Measurements from ENCODE around the gene BRD3OS.

Gene BRD3OS

DNA sequence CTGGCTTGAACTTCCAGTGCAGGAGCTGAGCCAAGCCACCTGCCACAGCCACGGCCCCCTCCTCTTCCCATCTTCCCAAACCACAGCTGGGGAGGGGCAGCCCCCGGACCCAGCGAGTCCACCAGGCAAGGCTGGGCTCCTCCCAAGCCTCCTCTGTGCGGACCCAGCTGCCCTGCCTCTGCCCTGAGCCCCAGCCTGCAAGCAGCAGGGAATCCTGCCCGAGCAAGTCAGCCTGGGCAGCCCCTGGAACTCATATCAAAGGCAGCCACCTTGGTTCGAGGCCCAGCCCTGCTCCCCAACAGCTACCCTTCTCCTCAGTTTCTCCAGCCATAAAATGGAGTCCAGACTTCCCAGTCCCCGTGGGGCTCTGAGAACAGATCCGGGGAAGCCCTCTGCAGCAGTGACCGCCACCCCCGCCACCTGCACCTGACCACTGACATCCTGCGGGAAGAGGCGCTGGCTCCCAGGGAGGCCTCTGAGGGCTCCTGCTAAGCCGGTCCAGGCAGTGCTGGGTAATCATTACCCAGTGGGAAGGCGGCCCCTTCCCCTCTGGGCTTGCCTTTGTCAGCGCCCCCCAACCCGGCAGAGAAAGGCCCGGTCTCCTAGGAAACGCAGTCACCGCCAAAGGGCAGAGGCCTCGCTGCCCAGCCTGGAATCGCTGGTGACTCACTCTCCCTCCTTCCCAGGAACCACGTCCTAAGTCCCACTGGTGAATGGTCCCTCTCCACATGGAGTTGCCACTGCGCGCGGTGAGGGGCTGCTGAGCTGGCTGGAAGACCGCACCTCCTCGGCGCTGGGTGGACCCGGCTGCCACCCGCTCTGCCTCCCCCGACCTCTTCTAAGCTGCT lies 34.7 kb upstream of the BRD3OS start:
- no peak overlapping the region for H3K27ac ChIP-seq (ENCODE audit: low read depth, low read length)
- H3K36me3 ChIP-seq (ENCODE audit: control insufficient read depth, insufficient read depth, low read length): no peaks in the 10 kb centered on the region
- H3K9ac ChIP-seq (ENCODE audit: low read length): peak overlapping the region; percentile 86
- H3K9me3 ChIP-seq (ENCODE audit: control insufficient read depth, insufficient read depth, low read depth, low read length): no peaks in the 10 kb centered on the region
- peaks cover 33% of the 10 kb centered on the region for H3K4me1 ChIP-seq (ENCODE audit: control insufficient read depth, insufficient read depth, low read length)
- H3K4me3 ChIP-seq (ENCODE audit: low read depth, low read length): peak overlapping the region; percentile 96
- H3K27me3 ChIP-seq (ENCODE audit: control insufficient read depth, insufficient read depth, low read length): no peaks in the 10 kb centered on the region

- no peaks in the 10 kb centered on the region for H3K27me3 ChIP-seq (ENCODE audit: control insufficient read depth, insufficient read depth, low read length)
- peaks cover 30% of the 10 kb centered on the region for H3K4me1 ChIP-seq (ENCODE audit: control insufficient read depth, insufficient read depth, low read length)
- H3K4me3 ChIP-seq (ENCODE audit: low read depth, low read length): peak overlapping the region; percentile 96
- H3K9me3 ChIP-seq (ENCODE audit: control insufficient read depth, insufficient read depth, low read depth, low read length): no peaks in the 10 kb centered on the region
- peak overlapping the region; percentile 86 for H3K9ac ChIP-seq (ENCODE audit: low read length)
- no peak overlapping the region for H3K27ac ChIP-seq (ENCODE audit: low read depth, low read length)
- H3K36me3 ChIP-seq (ENCODE audit: control insufficient read depth, insufficient read depth, low read length): no peaks in the 10 kb centered on the region
Measured at GRCh38 chr9:133991214-133991921, 33.9 kb upstream of the BRD3OS start.

DNA sequence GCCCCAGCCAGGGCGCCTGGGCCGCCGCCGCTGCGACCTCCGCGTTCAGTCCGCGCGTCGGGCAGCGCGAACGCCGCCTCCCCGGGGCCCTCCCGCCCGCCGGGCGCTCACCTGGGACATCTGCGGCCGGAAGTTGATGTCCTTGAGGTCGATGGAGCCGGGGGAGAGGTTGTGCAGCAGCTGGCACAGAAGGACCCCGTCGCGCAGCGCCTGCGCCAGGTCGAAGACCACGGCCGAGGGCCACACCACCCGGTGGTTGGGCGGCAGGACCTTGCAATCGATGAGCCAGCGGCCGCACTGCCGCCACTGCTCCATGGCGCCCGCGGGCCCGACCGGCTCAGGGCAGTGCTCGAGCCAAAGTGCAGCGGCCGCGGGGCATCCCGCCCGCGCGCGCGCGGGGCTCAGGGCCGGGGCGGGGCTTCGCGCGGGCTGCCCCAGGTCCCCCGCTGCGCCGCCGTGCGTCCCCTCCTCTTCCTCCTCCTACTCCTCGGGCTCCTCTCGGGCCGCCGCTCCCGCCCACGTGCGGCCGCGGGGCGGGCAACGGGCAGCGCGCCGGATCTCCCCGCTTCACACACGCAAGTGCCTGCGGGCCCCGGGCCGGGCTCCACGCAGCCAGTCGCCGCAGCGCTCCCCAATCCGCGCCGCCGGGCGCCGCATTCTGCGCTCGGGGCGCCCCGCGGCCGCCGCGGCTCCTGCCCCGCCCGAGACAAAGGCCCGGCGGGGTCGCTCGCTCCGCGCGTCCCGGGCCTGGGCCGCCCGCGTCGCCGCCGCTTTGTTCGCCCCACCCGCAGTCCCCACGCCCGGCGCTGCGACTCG lies 33.1 kb upstream of the BRD3OS start, which contains the start of gene VAV2:
TSS of gene VAV2 (minus strand) at position 361 of the 816 bp plus-strand sequence. CDS start at position 315, 46 bp downstream.
- Histone ChIP-seq H3K9me3 (ENCODE audit: control insufficient read depth, insufficient read depth, low read depth, low read length) (no peaks in the 10 kb centered on the region), H3K9ac (ENCODE audit: low read length) (peak within 1 kb of the TSS; percentile 86), H3K4me3 (ENCODE audit: low read depth, low read length) (peak within 1 kb of the TSS; percentile 96), H3K4me1 (ENCODE audit: control insufficient read depth, insufficient read depth, low read length) (peaks cover 26% of the 10 kb centered on the region), H3K36me3 (ENCODE audit: control insufficient read depth, insufficient read depth, low read length) (no peaks in the 10 kb centered on the region), H3K27me3 (ENCODE audit: control insufficient read depth, insufficient read depth, low read length) (peaks cover 3% of the 10 kb centered on the region; the same call in 1 of the 2 replicates), H3K27ac (ENCODE audit: low read depth, low read length) (peak within 1 kb of the TSS; percentile 95)

GRCh38 chr9:133992780-133993634 lies 32.3 kb upstream of the BRD3OS start:
- H3K36me3 ChIP-seq (ENCODE audit: control insufficient read depth, insufficient read depth, low read length): no peaks in the 10 kb centered on the region
- H3K27me3 ChIP-seq (ENCODE audit: control insufficient read depth, insufficient read depth, low read length): peaks cover 3% of the 10 kb centered on the region; the same call in 1 of the 2 replicates
- peak overlapping the region; percentile 86 for H3K9ac ChIP-seq (ENCODE audit: low read length)
- peak overlapping the region; percentile 95 for H3K27ac ChIP-seq (ENCODE audit: low read depth, low read length)
- H3K4me3 ChIP-seq (ENCODE audit: low read depth, low read length): peak overlapping the region; percentile 96
- H3K9me3 ChIP-seq (ENCODE audit: control insufficient read depth, insufficient read depth, low read depth, low read length): no peaks in the 10 kb centered on the region
- peaks cover 26% of the 10 kb centered on the region for H3K4me1 ChIP-seq (ENCODE audit: control insufficient read depth, insufficient read depth, low read length)

DNA sequence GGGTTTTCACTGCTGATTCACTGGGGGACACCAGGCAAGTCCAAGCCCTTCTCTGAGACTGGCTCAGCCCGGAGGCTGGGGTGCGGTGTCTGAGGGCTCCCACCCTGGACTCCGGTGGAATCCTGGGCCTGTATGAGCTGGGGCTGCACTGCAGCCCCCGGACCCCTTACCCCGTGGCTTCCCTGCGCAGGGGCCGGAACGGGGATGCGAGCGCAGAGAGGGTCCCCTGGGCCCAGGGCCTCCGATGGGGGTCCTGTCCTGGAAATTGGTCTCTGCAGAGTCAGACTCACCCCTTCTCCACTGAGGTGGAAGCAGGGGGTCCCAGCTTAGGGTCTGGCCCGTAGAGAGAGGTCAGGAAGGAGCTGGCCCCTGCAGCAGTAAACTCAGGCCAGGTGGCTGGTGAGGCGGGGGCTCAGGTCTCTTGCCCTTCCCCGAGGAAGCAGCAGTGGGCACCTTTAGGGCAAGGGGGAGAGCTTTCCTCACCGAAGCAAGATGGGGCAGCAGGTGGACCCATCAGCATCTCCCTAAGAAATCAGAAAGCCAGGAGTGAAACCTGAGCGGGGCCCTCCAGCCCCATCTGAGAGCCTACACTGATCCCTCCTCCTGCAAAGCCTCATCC lies 31.5 kb upstream of the BRD3OS start:
- no peaks in the 10 kb centered on the region for H3K36me3 ChIP-seq (ENCODE audit: control insufficient read depth, insufficient read depth, low read length)
- peak overlapping the region; percentile 86 for H3K9ac ChIP-seq (ENCODE audit: low read length)
- peaks cover 26% of the 10 kb centered on the region for H3K4me1 ChIP-seq (ENCODE audit: control insufficient read depth, insufficient read depth, low read length)
- H3K4me3 ChIP-seq (ENCODE audit: low read depth, low read length): peak overlapping the region; percentile 96
- no peak overlapping the region for H3K27ac ChIP-seq (ENCODE audit: low read depth, low read length)
- H3K9me3 ChIP-seq (ENCODE audit: control insufficient read depth, insufficient read depth, low read depth, low read length): no peaks in the 10 kb centered on the region
- H3K27me3 ChIP-seq (ENCODE audit: control insufficient read depth, insufficient read depth, low read length): peaks cover 3% of the 10 kb centered on the region; the same call in 1 of the 2 replicates

DNA sequence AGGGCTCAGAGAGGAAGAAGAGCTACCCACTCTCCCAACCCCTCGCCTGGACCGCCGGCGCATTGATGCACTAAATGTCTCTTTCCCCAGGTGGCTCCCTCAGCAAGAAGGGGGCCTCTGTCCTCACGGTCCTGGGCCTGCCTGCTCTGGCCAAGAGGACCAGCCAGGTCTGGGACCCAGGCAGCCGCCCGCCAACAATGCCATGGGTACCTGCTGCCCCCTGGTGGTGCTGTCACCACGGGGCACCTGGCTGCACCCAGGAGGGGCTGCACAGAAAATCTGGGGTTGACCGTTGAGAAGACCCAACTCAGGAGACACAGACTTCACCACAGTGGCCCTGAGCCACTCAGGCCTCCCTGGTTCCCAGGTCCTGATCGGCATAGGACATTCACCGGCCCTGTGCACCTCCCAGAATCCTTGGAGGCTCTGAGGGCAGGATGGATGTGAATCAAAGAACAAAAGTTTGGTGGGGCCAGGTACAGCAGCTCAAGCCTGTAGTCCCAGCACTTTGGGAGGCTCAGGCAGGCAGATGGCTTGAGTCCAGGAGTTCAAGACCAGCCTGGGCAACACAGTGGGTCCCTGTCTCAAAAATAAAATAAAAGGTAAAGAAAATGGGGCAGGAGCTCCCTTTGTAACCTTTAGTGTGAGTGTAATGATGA lies 30.8 kb upstream of the BRD3OS start:
- Histone ChIP-seq H3K4me1 (ENCODE audit: control insufficient read depth, insufficient read depth, low read length) (peaks cover 26% of the 10 kb centered on the region), H3K36me3 (ENCODE audit: control insufficient read depth, insufficient read depth, low read length) (no peaks in the 10 kb centered on the region), H3K27ac (ENCODE audit: low read depth, low read length) (no peak overlapping the region), H3K9me3 (ENCODE audit: control insufficient read depth, insufficient read depth, low read depth, low read length) (no peaks in the 10 kb centered on the region), H3K9ac (ENCODE audit: low read length) (no peak overlapping the region), H3K4me3 (ENCODE audit: low read depth, low read length) (no peak overlapping the region), H3K27me3 (ENCODE audit: control insufficient read depth, insufficient read depth, low read length) (peaks cover 3% of the 10 kb centered on the region; the same call in 1 of the 2 replicates)

DNA sequence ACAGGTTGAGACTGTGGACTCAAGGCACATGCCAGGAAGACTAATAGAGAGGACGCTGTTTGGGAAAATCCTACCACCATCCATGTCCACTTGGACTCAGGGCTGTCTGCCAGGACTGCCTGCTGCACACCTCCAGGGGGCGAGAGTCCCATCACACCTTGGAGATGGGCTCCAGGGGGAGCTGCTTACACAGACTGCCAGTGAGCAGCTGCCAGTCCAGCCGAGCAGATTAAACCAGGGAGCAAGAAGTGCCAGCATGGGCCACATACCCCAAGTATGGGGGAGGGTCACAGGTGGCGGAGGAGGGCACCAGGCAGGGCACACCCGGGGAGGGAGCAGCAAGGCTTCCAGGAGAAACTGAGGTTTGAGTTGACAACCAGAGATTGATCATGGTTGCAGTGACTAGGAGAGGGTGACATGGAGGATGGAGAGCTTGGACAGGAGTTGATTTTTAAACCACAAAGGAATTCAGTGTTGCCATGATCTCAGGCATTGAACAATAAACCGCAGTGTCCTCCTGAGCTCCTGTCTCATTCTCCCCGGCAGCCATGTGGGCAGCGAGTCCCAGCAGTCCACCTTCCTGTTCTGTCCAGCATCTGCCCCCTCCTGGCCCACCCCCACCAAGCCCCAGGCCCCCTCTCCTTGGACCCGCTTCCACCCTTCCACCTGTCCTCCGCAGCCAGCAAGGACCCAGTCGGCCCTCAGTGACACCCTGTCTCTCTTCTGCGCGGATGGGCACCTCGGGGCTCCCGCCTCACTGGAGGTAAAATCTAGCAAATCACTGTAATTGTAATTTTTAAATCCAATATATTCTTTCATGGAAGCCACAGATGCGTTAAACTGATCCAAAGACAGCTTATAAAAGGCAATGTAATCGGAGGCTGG lies 30.0 kb upstream of the BRD3OS start:
- Histone ChIP-seq H3K4me1 (ENCODE audit: control insufficient read depth, insufficient read depth, low read length) (peaks cover 20% of the 10 kb centered on the region), H3K9ac (ENCODE audit: low read length) (no peak overlapping the region), H3K9me3 (ENCODE audit: control insufficient read depth, insufficient read depth, low read depth, low read length) (no peaks in the 10 kb centered on the region), H3K36me3 (ENCODE audit: control insufficient read depth, insufficient read depth, low read length) (no peaks in the 10 kb centered on the region), H3K27me3 (ENCODE audit: control insufficient read depth, insufficient read depth, low read length) (peaks cover 3% of the 10 kb centered on the region; the same call in 1 of the 2 replicates), H3K4me3 (ENCODE audit: low read depth, low read length) (no peak overlapping the region), H3K27ac (ENCODE audit: low read depth, low read length) (no peak overlapping the region)

GRCh38 chr9:133996531-133997520 lies 28.5 kb upstream of the BRD3OS start:
- Histone ChIP-seq H3K9me3 (ENCODE audit: control insufficient read depth, insufficient read depth, low read depth, low read length) (no peaks in the 10 kb centered on the region), H3K4me3 (ENCODE audit: low read depth, low read length) (no peak overlapping the region), H3K36me3 (ENCODE audit: control insufficient read depth, insufficient read depth, low read length) (no peaks in the 10 kb centered on the region), H3K9ac (ENCODE audit: low read length) (no peak overlapping the region), H3K27ac (ENCODE audit: low read depth, low read length) (no peak overlapping the region), H3K27me3 (ENCODE audit: control insufficient read depth, insufficient read depth, low read length) (peaks cover 3% of the 10 kb centered on the region; the same call in 1 of the 2 replicates), H3K4me1 (ENCODE audit: control insufficient read depth, insufficient read depth, low read length) (peaks cover 15% of the 10 kb centered on the region)
